ENCODE measurements around the gene BTAF1.

DNA sequence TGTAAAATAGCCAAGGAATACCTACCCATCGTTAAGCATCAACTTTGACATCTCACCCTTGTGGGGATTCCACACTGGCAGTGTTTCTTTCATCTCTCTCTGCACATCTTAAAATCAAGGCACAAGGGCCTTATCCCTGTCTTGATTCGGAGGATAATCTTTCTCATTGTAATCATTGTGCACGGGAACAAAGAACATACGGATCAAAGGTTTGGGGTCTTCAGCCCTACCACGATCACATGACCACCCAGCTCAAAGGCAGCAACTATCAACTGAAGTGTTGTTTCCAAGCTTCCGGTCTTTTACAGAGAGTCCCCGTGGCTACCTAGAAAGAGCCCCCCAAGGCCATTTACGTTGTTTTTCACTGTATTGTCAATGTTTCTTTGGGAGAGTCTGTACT, 26.1 kb upstream of the BTAF1 start:
- no peak for TF ChIP-seq POLR2A (IDR thresholded peaks at IDR 0.05)
- TF ChIP-seq, protein P1, sequence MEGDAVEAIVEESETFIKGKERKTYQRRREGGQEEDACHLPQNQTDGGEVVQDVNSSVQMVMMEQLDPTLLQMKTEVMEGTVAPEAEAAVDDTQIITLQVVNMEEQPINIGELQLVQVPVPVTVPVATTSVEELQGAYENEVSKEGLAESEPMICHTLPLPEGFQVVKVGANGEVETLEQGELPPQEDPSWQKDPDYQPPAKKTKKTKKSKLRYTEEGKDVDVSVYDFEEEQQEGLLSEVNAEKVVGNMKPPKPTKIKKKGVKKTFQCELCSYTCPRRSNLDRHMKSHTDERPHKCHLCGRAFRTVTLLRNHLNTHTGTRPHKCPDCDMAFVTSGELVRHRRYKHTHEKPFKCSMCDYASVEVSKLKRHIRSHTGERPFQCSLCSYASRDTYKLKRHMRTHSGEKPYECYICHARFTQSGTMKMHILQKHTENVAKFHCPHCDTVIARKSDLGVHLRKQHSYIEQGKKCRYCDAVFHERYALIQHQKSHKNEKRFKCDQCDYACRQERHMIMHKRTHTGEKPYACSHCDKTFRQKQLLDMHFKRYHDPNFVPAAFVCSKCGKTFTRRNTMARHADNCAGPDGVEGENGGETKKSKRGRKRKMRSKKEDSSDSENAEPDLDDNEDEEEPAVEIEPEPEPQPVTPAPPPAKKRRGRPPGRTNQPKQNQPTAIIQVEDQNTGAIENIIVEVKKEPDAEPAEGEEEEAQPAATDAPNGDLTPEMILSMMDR (IDR thresholded peaks at IDR 0.05) = no peak

Measured in thyroid gland (tissue), 4 donors.